ENCODE measurements around the gene AEBP1. TPM values are rescaled to one million over a fixed set of nuclear protein-coding genes. Genes with fewer than 3 reads are reported as not detected.

The AEBP1 gene
- total RNA-seq, 1 experiment from 2014 or later: 30.1 TPM

GRCh38 chr7:44149571-44150465 is 45.7 kb downstream of the AEBP1 start:
- POLR2A ChIA-PET (ENCODE audit: low non-redundant PET): no interaction called here
- Histone ChIP-seq H3K4me3 (ENCODE audit: low read depth, low read length, poor library complexity, severe bottlenecking) (no peak overlapping the region), H3K36me3 (ENCODE audit: insufficient read depth, low read length, poor library complexity, severe bottlenecking) (no peaks in the 10 kb centered on the region), H3K27ac (ENCODE audit: low read depth, low read length, poor library complexity, severe bottlenecking) (no peak overlapping the region), H3K9me3 (ENCODE audit: low read depth, low read length, poor library complexity, severe bottlenecking) (no peaks in the 10 kb centered on the region), H3K4me1 (ENCODE audit: insufficient read depth, low read length, poor library complexity, severe bottlenecking) (no peaks in the 10 kb centered on the region), H3K27me3 (replicated peaks; ENCODE audit: insufficient read depth, low read depth, low read length, poor library complexity) (no peaks in the 10 kb centered on the region)
- no peak for DNase-seq (ENCODE audit: low spot score)
- CTCF ChIA-PET: no interaction called here
- intact Hi-C loops (cut with micrococcal nuclease; ENCODE audit: unreplicated experiment): no loop called here
- no TSS peak for BruUV-seq (replicated peaks)
- no peak for TF ChIP-seq CTCF (conservative IDR thresholded peaks at IDR 0.05; ENCODE audit: low read depth, low read length)
- TF ChIP-seq EZH2 (IDR thresholded peaks at IDR 0.05; ENCODE audit: borderline replicate concordance, low read depth, low read length, poor library complexity, severe bottlenecking): no peak

DNA sequence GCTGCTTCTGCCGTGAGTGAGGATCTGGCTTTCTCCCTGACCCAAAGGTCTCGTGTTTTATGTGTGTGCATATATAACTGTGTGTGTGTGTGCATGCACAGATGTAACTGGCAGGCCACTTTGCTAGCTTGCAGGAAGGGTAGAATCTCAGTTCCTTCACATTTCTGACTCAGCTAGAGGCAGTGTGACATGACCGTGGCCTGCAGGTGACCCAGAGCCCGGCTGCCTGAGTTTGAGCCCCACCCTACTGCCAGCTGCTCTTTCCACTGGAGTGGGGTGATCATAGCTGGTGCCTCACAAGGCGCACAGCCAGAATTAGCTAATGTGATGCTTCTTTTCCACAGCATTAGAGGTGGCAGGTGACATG is 46.3 kb downstream of the AEBP1 start:
- TF ChIP-seq CTCF (conservative IDR thresholded peaks at IDR 0.05; ENCODE audit: low read depth, low read length) (no peak), EZH2 (IDR thresholded peaks at IDR 0.05; ENCODE audit: borderline replicate concordance, low read depth, low read length, poor library complexity, severe bottlenecking) (no peak)
- POLR2A ChIA-PET (ENCODE audit: low non-redundant PET): no interaction called here
- Histone ChIP-seq H3K4me1 (ENCODE audit: insufficient read depth, low read length, poor library complexity, severe bottlenecking) (no peaks in the 10 kb centered on the region), H3K27me3 (replicated peaks; ENCODE audit: insufficient read depth, low read depth, low read length, poor library complexity) (no peaks in the 10 kb centered on the region), H3K9me3 (ENCODE audit: low read depth, low read length, poor library complexity, severe bottlenecking) (no peaks in the 10 kb centered on the region), H3K36me3 (ENCODE audit: insufficient read depth, low read length, poor library complexity, severe bottlenecking) (no peaks in the 10 kb centered on the region), H3K27ac (ENCODE audit: low read depth, low read length, poor library complexity, severe bottlenecking) (no peak overlapping the region), H3K4me3 (ENCODE audit: low read depth, low read length, poor library complexity, severe bottlenecking) (no peak overlapping the region)
- CTCF ChIA-PET: no interaction called here
- intact Hi-C loops (cut with micrococcal nuclease; ENCODE audit: unreplicated experiment): no loop called here
- DNase-seq (ENCODE audit: low spot score): no peak
- no TSS peak for BruUV-seq (replicated peaks)

GRCh38 chr7:44150966-44151941 is 47.1 kb downstream of the AEBP1 start:
- H3K27me3 ChIP-seq (replicated peaks; ENCODE audit: insufficient read depth, low read depth, low read length, poor library complexity): no peaks in the 10 kb centered on the region
- no peak overlapping the region for H3K27ac ChIP-seq (ENCODE audit: low read depth, low read length, poor library complexity, severe bottlenecking)
- POLR2A ChIA-PET (ENCODE audit: low non-redundant PET): no interaction called here
- no peaks in the 10 kb centered on the region for H3K9me3 ChIP-seq (ENCODE audit: low read depth, low read length, poor library complexity, severe bottlenecking)
- H3K36me3 ChIP-seq (ENCODE audit: insufficient read depth, low read length, poor library complexity, severe bottlenecking): no peaks in the 10 kb centered on the region
- CTCF ChIA-PET: no interaction called here
- H3K4me3 ChIP-seq (ENCODE audit: low read depth, low read length, poor library complexity, severe bottlenecking): no peak overlapping the region
- no peak for DNase-seq (ENCODE audit: low spot score)
- intact Hi-C loops (cut with micrococcal nuclease; ENCODE audit: unreplicated experiment): no loop called here
- TF ChIP-seq CTCF (conservative IDR thresholded peaks at IDR 0.05; ENCODE audit: low read depth, low read length) (no peak), EZH2 (IDR thresholded peaks at IDR 0.05; ENCODE audit: borderline replicate concordance, low read depth, low read length, poor library complexity, severe bottlenecking) (no peak)
- no TSS peak for BruUV-seq (replicated peaks)
- no peaks in the 10 kb centered on the region for H3K4me1 ChIP-seq (ENCODE audit: insufficient read depth, low read length, poor library complexity, severe bottlenecking)

All from A673 (cell line).